PC-3 (cell line): ENCODE measurements around the gene PKD1L1. TPM values are rescaled to one million over a fixed set of nuclear protein-coding genes. Genes with fewer than 3 reads are reported as not detected.
A peak's percentile ranks its signal among the peaks of the same experiment; 100 is the strongest.

Source experiments
- ATAC-seq: fragments of 200-7000 bp; cut with Tn5 transposase; 2 replicates; pipeline ENCODE4 v1.9.1; 2020; ENCODE audit warnings: mild to moderate bottlenecking, moderate library complexity
- BruUV-seq: library from RNA; stranded (reverse); fragments of 400-500 nt; replicated peaks from 2 replicates; lab custom pipeline; 2021; lab: Mats Ljungman, UMichigan
- CTCF ChIA-PET: fragments of 300-600 bp; sonication (Branson Sonifier 250); formaldehyde crosslinking; loops from one replicate; lab custom pipeline; 2022; ENCODE audit warnings: antibody characterized with exemption; lab: Charles Lee
- POLR2A ChIA-PET: fragments of 300-600 bp; sonication (Branson Sonifier 250); formaldehyde crosslinking; loops from one replicate; lab custom pipeline; 2022; ENCODE audit warnings: antibody characterized with exemption; ENCODE audit not compliant: unreplicated experiment; lab: Charles Lee
- DNase-seq: peaks from one replicate; pipeline ENCODE4 v3.0.0-alpha.2; 2015
- H2AFZ ChIP-seq: fragments of 300-600 bp; sonication (generic); 2 replicates; pipeline ENCODE4 v1.6.0; 2016; ENCODE audit warnings: antibody characterized with exemption, low read length
- H3F3A ChIP-seq: fragments of 300-600 bp; sonication (generic); one replicate; pipeline ENCODE4 v1.6.0; 2017; ENCODE audit warnings: antibody characterized with exemption, low read length, control low read depth, mild to moderate bottlenecking; ENCODE audit not compliant: unreplicated experiment
- H3K27ac ChIP-seq: fragments of 300-600 bp; sonication (generic); 2 replicates; pipeline ENCODE4 v1.5.1; 2016; ENCODE audit warnings: mild to moderate bottlenecking, low read length
- H3K27me3 ChIP-seq: fragments of 300-600 bp; sonication (generic); 2 replicates; pipeline ENCODE4 v1.6.1; 2016; ENCODE audit warnings: low read length, mixed read lengths
- H3K36me3 ChIP-seq: fragments of 300-600 bp; sonication (generic); 2 replicates; pipeline ENCODE4 v1.6.1; 2016; ENCODE audit warnings: low read depth, mixed run types, low read length, mixed read lengths
- H3K4me1 ChIP-seq: fragments of 300-600 bp; sonication (generic); 2 replicates; pipeline ENCODE4 v1.5.1; 2016; ENCODE audit warnings: low read length; ENCODE audit not compliant: insufficient read depth
- H3K4me2 ChIP-seq: fragments of 300-600 bp; sonication (generic); 2 replicates; pipeline ENCODE4 v1.6.0; 2016; ENCODE audit warnings: low read length
- H3K4me3 ChIP-seq: fragments of 300-600 bp; sonication (generic); 2 replicates; pipeline ENCODE4 v1.5.1; 2016; ENCODE audit warnings: mild to moderate bottlenecking, low read length, mixed read lengths
- H3K79me2 ChIP-seq: fragments of 300-600 bp; sonication (generic); 2 replicates; pipeline ENCODE4 v1.6.1; 2017; ENCODE audit warnings: low read length, mixed read lengths
- H3K9ac ChIP-seq: fragments of 300-600 bp; sonication (generic); 2 replicates; pipeline ENCODE4 v1.6.0; 2016; ENCODE audit warnings: mild to moderate bottlenecking, low read length
- H3K9me2 ChIP-seq: fragments of 300-600 bp; sonication (generic); replicated peaks from 2 replicates; pipeline ENCODE4 v1.6.1; 2016; ENCODE audit warnings: mixed run types, low read length, mixed read lengths
- H3K9me3 ChIP-seq: fragments of 300-600 bp; sonication (generic); 2 replicates; pipeline ENCODE4 v1.6.1; 2016; ENCODE audit warnings: low read length, mixed read lengths
- H4K20me1 ChIP-seq: fragments of 300-600 bp; sonication (generic); 2 replicates; pipeline ENCODE4 v1.6.1; 2016; ENCODE audit warnings: low read length, mixed read lengths
- EZH2 ChIP-seq: fragments of 300-600 bp; sonication (generic); IDR thresholded peaks from one replicate; pipeline ENCODE4 v1.6.1; 2017; ENCODE audit warnings: antibody characterized with exemption, mild to moderate bottlenecking, low read length; ENCODE audit not compliant: unreplicated experiment
- EZH2phosphoT487 ChIP-seq: fragments of 300-600 bp; sonication (generic); IDR thresholded peaks from 2 replicates; pipeline ENCODE4 v1.6.1; 2018; ENCODE audit warnings: mild to moderate bottlenecking, antibody characterized with exemption, low read length, borderline replicate concordance
- intact Hi-C: fragments of 100-400 bp; cut with micrococcal nuclease; formaldehyde crosslinking; loops from 2 replicates; pipeline ENCODE4 v1.9.0; 2023
- total RNA-seq: library from RNA; depleted of rRNA; stranded (reverse); fragments of >200 nt; gene quantifications from 2 replicates; pipeline ENCODE4 v1.2.3, GENCODE V29; 2014
- TF ChIP-seq, protein P1 (sequence below): fragments of 300-600 bp; sonication (generic); conservative IDR thresholded peaks from 2 replicates; pipeline ENCODE4 v1.5.1; 2017; ENCODE audit warnings: antibody characterized with exemption, low read depth, mild to moderate bottlenecking, low read length

The PKD1L1 gene
- total RNA-seq, 1 experiment from 2014 or later, result 0.04 TPM

DNA sequence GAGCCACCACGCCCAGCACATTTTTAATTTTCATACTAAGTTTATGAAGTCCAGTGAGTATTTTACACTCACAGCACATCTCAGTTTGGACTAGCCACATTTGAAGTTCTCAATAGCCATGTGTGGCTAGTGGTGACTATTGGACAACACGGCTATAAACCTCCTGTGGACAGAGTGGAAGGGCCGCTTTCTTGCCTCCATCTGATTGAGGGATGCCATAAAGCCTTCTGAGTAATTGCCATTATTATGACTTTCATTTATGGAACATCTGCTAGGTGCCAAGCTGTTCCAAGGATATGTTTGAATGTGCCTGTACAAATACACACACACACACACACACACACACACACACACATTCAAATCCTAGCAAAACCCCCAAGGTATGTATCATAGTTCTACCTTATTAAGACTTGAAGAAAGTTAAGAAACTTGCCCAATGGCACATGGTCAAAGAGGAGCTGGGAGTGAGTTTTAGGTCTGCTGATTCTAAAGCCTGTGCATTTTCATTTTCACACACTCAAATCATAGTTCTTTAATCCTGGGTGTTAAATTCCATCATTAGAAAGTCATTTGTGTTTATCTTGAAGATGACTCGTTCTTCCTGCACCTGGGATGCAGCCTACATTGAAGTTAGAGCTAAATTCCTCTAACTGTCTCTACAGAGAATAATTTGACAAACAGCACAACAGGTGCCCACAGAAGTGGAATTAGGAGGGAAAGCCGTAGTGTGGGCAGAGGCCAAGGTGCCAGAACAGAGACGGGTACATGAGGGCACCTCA lies 143.3 kb downstream of the PKD1L1 start:
- H3K79me2 ChIP-seq, result no peaks in the 10 kb centered on the region
- ATAC-seq, result peak; percentile 62
- ChIA-PET POLR2A (interaction anchor here (0.6 kb wide), 1 partner anchor 85 kb away, joined by 3 read pairs; no protein-coding TSS in a partner anchor), CTCF (interaction anchor here (0.8 kb wide), 1 partner anchor 14 kb away, joined by 3 read pairs; no protein-coding TSS in a partner anchor)
- no peak overlapping the region for H3K4me3 ChIP-seq
- H3K9me2 ChIP-seq, result no peaks in the 10 kb centered on the region
- BruUV-seq, result no TSS peak
- H3K4me1 ChIP-seq, result peaks cover 17% of the 10 kb centered on the region
- intact Hi-C loops, result no loop called here
- DNase-seq, result no peak
- H3K9ac ChIP-seq, result no peak overlapping the region
- no peaks in the 10 kb centered on the region for H3K36me3 ChIP-seq
- H3K27me3 ChIP-seq, result no peaks in the 10 kb centered on the region
- no peak overlapping the region for H3K27ac ChIP-seq
- no peaks in the 10 kb centered on the region for H4K20me1 ChIP-seq
- no peak overlapping the region for H2AFZ ChIP-seq
- no peaks in the 10 kb centered on the region for H3K9me3 ChIP-seq
- no peak overlapping the region for H3K4me2 ChIP-seq
- H3F3A ChIP-seq, result no peaks in the 10 kb centered on the region
- TF ChIP-seq, protein P1, sequence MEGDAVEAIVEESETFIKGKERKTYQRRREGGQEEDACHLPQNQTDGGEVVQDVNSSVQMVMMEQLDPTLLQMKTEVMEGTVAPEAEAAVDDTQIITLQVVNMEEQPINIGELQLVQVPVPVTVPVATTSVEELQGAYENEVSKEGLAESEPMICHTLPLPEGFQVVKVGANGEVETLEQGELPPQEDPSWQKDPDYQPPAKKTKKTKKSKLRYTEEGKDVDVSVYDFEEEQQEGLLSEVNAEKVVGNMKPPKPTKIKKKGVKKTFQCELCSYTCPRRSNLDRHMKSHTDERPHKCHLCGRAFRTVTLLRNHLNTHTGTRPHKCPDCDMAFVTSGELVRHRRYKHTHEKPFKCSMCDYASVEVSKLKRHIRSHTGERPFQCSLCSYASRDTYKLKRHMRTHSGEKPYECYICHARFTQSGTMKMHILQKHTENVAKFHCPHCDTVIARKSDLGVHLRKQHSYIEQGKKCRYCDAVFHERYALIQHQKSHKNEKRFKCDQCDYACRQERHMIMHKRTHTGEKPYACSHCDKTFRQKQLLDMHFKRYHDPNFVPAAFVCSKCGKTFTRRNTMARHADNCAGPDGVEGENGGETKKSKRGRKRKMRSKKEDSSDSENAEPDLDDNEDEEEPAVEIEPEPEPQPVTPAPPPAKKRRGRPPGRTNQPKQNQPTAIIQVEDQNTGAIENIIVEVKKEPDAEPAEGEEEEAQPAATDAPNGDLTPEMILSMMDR, result no peak
- no peak for TF ChIP-seq EZH2phosphoT487
- no peak for TF ChIP-seq EZH2

DNA sequence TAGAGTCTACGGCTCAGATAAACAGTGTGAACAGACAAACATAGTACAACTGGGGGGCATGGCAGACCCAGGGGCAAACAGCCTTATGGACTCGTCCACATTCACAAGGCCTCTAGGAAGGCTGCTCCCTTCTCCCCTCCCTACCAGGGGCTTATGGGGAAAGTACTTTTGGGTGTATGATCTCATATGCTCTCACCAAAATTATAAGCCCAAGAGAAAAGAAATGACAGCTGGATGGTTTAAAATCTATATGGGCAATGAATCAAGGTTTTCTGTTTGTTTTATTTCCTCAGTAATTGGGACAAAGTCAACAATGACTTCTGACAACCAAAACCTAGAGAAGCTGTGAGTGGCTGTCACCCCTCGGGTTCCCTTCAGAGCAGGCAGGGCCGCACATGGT lies 144.4 kb downstream of the PKD1L1 start:
- H3K4me3 ChIP-seq, result no peak overlapping the region
- ATAC-seq (peak; percentile 13; the same call in 1 of the 2 replicates), DNase-seq (no peak)
- H3F3A ChIP-seq, result no peaks in the 10 kb centered on the region
- no peak overlapping the region for H3K4me2 ChIP-seq
- no peaks in the 10 kb centered on the region for H4K20me1 ChIP-seq
- no peaks in the 10 kb centered on the region for H3K79me2 ChIP-seq
- peaks cover 17% of the 10 kb centered on the region for H3K4me1 ChIP-seq
- no peaks in the 10 kb centered on the region for H3K36me3 ChIP-seq
- no peaks in the 10 kb centered on the region for H3K9me2 ChIP-seq
- no TSS peak for BruUV-seq
- no peaks in the 10 kb centered on the region for H3K9me3 ChIP-seq
- CTCF ChIA-PET, result no interaction called here
- H2AFZ ChIP-seq, result 0 out of 2 replicates have a peak overlapping the region, but pooled peaks have one; percentile 23
- POLR2A ChIA-PET, result no interaction called here
- intact Hi-C loops, result no loop called here
- TF ChIP-seq, protein P1, result no peak
- no peak for TF ChIP-seq EZH2phosphoT487
- no peak for TF ChIP-seq EZH2
- no peaks in the 10 kb centered on the region for H3K27me3 ChIP-seq
- H3K27ac ChIP-seq, result no peak overlapping the region
- H3K9ac ChIP-seq, result no peak overlapping the region

DNA sequence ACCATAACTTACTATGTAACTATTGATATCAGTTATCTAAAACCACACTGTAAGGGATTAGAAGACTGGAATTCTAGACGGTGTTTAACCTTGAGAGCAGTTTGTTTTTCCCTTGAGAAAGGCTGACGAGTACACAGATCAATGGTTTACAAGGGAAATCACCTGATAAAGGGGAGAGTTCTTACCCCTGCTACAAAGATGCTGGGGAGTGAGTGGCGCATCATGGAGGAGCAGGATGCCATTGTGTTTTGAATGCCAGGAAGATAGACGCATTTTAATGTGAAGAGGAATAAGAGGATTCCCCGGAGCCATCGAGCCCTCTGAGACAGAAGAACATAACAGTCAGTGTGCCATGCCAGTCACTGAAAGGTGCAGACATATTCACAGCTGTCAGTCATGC lies 145.2 kb downstream of the PKD1L1 start:
- intact Hi-C loops, result no loop called here
- H2AFZ ChIP-seq, result no peak overlapping the region
- CTCF ChIA-PET, result no interaction called here
- peaks cover 17% of the 10 kb centered on the region for H3K4me1 ChIP-seq
- BruUV-seq, result no TSS peak
- H3K4me3 ChIP-seq, result no peak overlapping the region
- H3K79me2 ChIP-seq, result no peaks in the 10 kb centered on the region
- no peak overlapping the region for H3K4me2 ChIP-seq
- no peaks in the 10 kb centered on the region for H3K9me2 ChIP-seq
- H3K36me3 ChIP-seq, result no peaks in the 10 kb centered on the region
- DNase-seq, result no peak
- H3K27me3 ChIP-seq, result no peaks in the 10 kb centered on the region
- POLR2A ChIA-PET, result no interaction called here
- no peaks in the 10 kb centered on the region for H4K20me1 ChIP-seq
- ATAC-seq, result no peak
- no peak overlapping the region for H3K27ac ChIP-seq
- no peak overlapping the region for H3K9ac ChIP-seq
- H3F3A ChIP-seq, result no peaks in the 10 kb centered on the region
- no peaks in the 10 kb centered on the region for H3K9me3 ChIP-seq
- TF ChIP-seq EZH2phosphoT487, result no peak
- TF ChIP-seq, protein P1, result no peak
